Measurements from ENCODE around the gene KCNE3. TPM values are rescaled to one million over a fixed set of nuclear protein-coding genes. Genes with fewer than 3 reads are reported as not detected.

The KCNE3 gene
- total RNA-seq, 4 donors from 2014 or later: 3.9 to 7.9 (median 5.7) TPM

DNA sequence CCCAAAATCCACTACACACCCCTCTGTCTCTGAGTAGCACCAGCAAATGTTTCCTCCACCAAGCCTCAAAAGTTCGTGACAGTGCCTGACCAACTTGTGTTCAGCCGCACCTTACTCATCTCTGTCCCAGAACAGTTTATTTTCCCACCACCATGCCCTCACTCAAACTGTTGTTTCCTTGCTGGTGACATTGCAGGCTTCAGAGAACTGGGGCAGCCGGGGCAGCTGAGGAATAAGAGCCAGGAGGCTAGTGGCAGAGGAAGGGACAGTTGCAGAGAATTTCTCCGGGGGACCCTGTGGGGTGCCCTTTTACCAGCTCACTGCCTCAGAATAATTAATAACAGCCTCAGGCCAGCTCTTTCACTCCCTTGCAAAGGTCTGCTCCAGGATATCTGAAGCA is 709 bp upstream of the KCNE3 start:
- Histone ChIP-seq H3K4me3 (replicated peaks in 1 of 3) (no peak overlapping the region), H3K36me3 (no peaks in the 10 kb centered on the region), H3K9me3 (no peaks in the 10 kb centered on the region), H3K4me1 (peaks cover 16 to 18% of the 10 kb centered on the region in 2 donors), H3K27ac (no peak overlapping the region), H3K27me3 (no peaks in the 10 kb centered on the region)
- TF ChIP-seq, protein P1, sequence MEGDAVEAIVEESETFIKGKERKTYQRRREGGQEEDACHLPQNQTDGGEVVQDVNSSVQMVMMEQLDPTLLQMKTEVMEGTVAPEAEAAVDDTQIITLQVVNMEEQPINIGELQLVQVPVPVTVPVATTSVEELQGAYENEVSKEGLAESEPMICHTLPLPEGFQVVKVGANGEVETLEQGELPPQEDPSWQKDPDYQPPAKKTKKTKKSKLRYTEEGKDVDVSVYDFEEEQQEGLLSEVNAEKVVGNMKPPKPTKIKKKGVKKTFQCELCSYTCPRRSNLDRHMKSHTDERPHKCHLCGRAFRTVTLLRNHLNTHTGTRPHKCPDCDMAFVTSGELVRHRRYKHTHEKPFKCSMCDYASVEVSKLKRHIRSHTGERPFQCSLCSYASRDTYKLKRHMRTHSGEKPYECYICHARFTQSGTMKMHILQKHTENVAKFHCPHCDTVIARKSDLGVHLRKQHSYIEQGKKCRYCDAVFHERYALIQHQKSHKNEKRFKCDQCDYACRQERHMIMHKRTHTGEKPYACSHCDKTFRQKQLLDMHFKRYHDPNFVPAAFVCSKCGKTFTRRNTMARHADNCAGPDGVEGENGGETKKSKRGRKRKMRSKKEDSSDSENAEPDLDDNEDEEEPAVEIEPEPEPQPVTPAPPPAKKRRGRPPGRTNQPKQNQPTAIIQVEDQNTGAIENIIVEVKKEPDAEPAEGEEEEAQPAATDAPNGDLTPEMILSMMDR (IDR thresholded peaks at IDR 0.05): no peak
- TF ChIP-seq POLR2A (IDR thresholded peaks at IDR 0.05): no peak
- intact Hi-C loops (cut with DNase I): no loop called here
- no peak for DNase-seq
- 70 to 79% methylated on average over 4 of the region's 4 CpGs for WGBS, 2 donors

DNA sequence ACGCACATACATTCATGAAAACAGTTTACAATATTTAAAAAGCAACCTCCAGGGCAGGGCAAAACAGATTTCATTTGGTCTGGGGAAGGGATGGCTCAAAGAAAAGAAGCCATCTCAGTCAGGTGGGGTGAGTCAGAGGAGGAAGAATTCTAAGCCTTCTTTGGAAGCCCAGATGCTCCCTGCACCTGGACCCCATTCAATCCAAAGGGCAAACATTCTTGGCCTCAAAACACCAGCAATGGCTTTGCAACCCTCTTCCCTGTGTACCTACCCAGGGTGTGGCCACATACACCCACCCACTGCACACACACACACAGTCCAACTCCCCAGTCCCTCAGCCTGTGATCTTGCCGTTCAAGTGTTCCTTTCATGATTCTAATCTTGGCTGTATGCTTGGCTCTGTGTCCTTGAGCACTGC is 2.0 kb downstream of the KCNE3 start:
- Histone ChIP-seq H3K4me3 (replicated peaks in 1 of 3) (no peak overlapping the region), H3K9me3 (no peaks in the 10 kb centered on the region), H3K27me3 (no peaks in the 10 kb centered on the region), H3K27ac (no peak overlapping the region), H3K4me1 (peaks cover 18 to 21% of the 10 kb centered on the region in 2 donors), H3K36me3 (no peaks in the 10 kb centered on the region)
- intact Hi-C loops (cut with DNase I): no loop called here
- DNase-seq: no peak
- no peak for TF ChIP-seq POLR2A (IDR thresholded peaks at IDR 0.05)
- TF ChIP-seq, protein P1 (IDR thresholded peaks at IDR 0.05): no peak
- WGBS, 2 donors: 66 to 71% methylated on average over 2 of the region's 2 CpGs

DNA sequence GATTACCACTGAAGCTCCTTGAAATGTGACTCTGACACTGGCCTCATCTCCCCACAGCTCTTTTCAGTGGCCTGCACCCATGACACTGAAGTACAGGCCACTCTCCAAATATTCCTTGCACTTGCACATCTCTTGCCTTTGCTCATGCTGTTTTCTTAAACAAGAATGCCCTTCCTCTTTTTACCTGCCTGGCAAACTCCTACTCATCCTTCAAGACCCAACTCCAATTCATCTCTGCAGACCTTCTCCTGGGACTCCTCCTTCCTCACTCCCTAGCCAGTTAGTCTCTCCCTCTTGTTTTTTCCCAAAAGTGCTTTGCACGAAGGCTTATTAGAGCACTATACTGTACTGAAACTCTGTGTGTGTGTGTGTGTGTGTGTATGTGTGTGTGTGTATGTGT is 2.6 kb downstream of the KCNE3 start:
- intact Hi-C loops (cut with DNase I): no loop called here
- TF ChIP-seq, protein P1 (IDR thresholded peaks at IDR 0.05): no peak
- no peak for TF ChIP-seq POLR2A (IDR thresholded peaks at IDR 0.05)
- Histone ChIP-seq H3K27ac (no peak overlapping the region), H3K4me1 (peaks cover 18 to 21% of the 10 kb centered on the region in 2 donors), H3K4me3 (replicated peaks in 1 of 3) (no peak overlapping the region), H3K36me3 (no peaks in the 10 kb centered on the region), H3K9me3 (no peaks in the 10 kb centered on the region), H3K27me3 (no peaks in the 10 kb centered on the region)
- no peak for DNase-seq
- 93 to 95% methylated on average over 1 of the region's 1 CpG for WGBS, 2 donors

DNA sequence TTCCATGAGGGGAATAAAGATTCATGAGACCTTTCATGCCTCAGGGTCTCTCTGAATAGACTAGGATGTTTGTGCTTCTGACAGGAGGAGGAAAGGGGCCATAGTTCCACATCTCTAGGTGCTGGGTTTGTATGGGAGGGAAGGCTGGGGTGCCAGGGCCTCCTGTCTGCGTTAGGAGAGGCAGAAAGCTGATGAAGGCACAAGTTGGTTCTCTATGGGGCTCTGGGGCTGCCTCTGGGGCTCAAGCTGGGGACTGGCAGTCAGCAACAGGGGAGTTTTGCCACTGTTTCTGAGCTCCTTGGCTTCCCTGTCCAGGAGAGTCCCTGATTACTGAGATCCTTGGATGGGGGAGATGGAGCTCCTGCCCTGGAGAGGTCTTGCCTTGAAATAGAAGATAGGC is 4.1 kb downstream of the KCNE3 start:
- H3K4me1 ChIP-seq: peaks cover 13 to 14% of the 10 kb centered on the region in 2 donors
- H3K27ac ChIP-seq: no peak overlapping the region
- no peaks in the 10 kb centered on the region for H3K9me3 ChIP-seq
- intact Hi-C loops (cut with DNase I): no loop called here
- no peak for DNase-seq
- 93 to 100% methylated on average over 1 of the region's 1 CpG for WGBS, 2 donors
- TF ChIP-seq, protein P1 (IDR thresholded peaks at IDR 0.05): no peak
- TF ChIP-seq POLR2A (IDR thresholded peaks at IDR 0.05): no peak
- H3K4me3 ChIP-seq (replicated peaks in 1 of 3): no peak overlapping the region
- no peaks in the 10 kb centered on the region for H3K27me3 ChIP-seq
- H3K36me3 ChIP-seq: no peaks in the 10 kb centered on the region

DNA sequence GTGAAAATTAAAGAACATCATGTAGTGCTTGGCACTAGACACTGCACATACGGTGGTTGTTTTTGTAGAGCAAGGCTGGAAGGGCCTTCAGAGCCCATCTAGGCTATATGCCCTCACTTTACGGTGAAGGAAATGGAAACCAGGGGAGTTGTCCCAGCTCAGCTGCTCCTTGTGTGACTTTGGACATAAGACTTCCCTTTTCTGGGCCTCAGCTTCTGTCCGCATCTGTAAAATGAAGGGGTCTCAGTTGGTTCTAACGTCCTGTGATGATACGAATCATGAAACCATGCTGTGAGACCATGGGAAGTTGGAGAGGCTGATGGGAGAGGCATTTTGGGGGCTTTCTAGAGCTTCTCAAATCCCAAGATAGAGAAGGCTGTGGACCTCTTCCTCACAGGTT is 4.7 kb downstream of the KCNE3 start:
- no peaks in the 10 kb centered on the region for H3K27me3 ChIP-seq
- 78 to 87% methylated on average over 5 of the region's 5 CpGs for WGBS, 2 donors
- H3K36me3 ChIP-seq: no peaks in the 10 kb centered on the region
- no peak overlapping the region for H3K27ac ChIP-seq
- no peak for DNase-seq
- no peak overlapping the region for H3K4me3 ChIP-seq (replicated peaks in 1 of 3)
- peaks cover 8 to 9% of the 10 kb centered on the region in 2 donors for H3K4me1 ChIP-seq
- TF ChIP-seq POLR2A (IDR thresholded peaks at IDR 0.05): no peak
- TF ChIP-seq, protein P1 (IDR thresholded peaks at IDR 0.05): no peak
- intact Hi-C loops (cut with DNase I): no loop called here
- no peaks in the 10 kb centered on the region for H3K9me3 ChIP-seq

Data from thyroid gland (tissue), 4 donors.